C4-2B (cell line): ENCODE measurements around the gene EVC.

Experiments
- H3K27ac ChIP-seq: fragments of 450-650 bp; 2 replicates; pipeline ENCODE4 v1.5.1; 2017
- CTCF ChIP-seq: fragments of 450-650 bp; conservative IDR thresholded peaks from 2 replicates; pipeline ENCODE4 v1.5.1; 2017; ENCODE audit warnings: mild to moderate bottlenecking
- ZFX ChIP-seq: fragments of 450-650 bp; IDR thresholded peaks from 2 replicates; pipeline ENCODE4 v1.6.1; 2017

EVC gene

GRCh38 chr4:5685296-5685695, 25.7 kb upstream of the EVC start:
- no peak overlapping the region for H3K27ac ChIP-seq
- TF ChIP-seq CTCF (no peak), ZFX (no peak)

- no peak overlapping the region for H3K27ac ChIP-seq
- TF ChIP-seq CTCF (no peak), ZFX (no peak)
Observed at GRCh38 chr4:5686338-5686737, 24.7 kb upstream of the EVC start.

GRCh38 chr4:5689065-5689464, 21.9 kb upstream of the EVC start:
- TF ChIP-seq CTCF, result no peak
- no peak for TF ChIP-seq ZFX
- H3K27ac ChIP-seq, result no peak overlapping the region

GRCh38 chr4:5691491-5692132, 19.4 kb upstream of the EVC start:
- TF ChIP-seq CTCF (no peak), ZFX (no peak)
- no peak overlapping the region for H3K27ac ChIP-seq

- TF ChIP-seq ZFX (no peak), CTCF (no peak)
- no peak overlapping the region for H3K27ac ChIP-seq
Observed at GRCh38 chr4:5693871-5694270, 17.1 kb upstream of the EVC start.

GRCh38 chr4:5696341-5696740, 14.7 kb upstream of the EVC start:
- no peak for TF ChIP-seq ZFX
- TF ChIP-seq CTCF, result no peak
- no peak overlapping the region for H3K27ac ChIP-seq

GRCh38 chr4:5700459-5700858, 10.5 kb upstream of the EVC start:
- H3K27ac ChIP-seq, result no peak overlapping the region
- TF ChIP-seq CTCF (no peak), ZFX (no peak)
